ENCODE results near the gene LIPG.

Gene LIPG

GRCh38 chr18:49546719-49547273 is 15.1 kb upstream of the LIPG start:
- no peak for DNase-seq

- no peak for DNase-seq
Measured at GRCh38 chr18:49547701-49548100, 14.2 kb upstream of the LIPG start.

- no peak for DNase-seq
Measured at GRCh38 chr18:49548229-49548636, 13.6 kb upstream of the LIPG start.

GRCh38 chr18:49550621-49551339 is 11.1 kb upstream of the LIPG start:
- no peak for DNase-seq

GRCh38 chr18:49553003-49553402 is 8.9 kb upstream of the LIPG start:
- DNase-seq = no peak

GRCh38 chr18:49555641-49556040 is 6.2 kb upstream of the LIPG start:
- DNase-seq = no peak

- DNase-seq = no peak
Measured at GRCh38 chr18:49558356-49558755, 3.5 kb upstream of the LIPG start.

GRCh38 chr18:49559326-49559931 is 2.4 kb upstream of the LIPG start:
- peak; percentile 46 for DNase-seq

- DNase-seq = no peak
Measured at GRCh38 chr18:49560277-49560623, 1.6 kb upstream of the LIPG start.

- DNase-seq = no peak
Measured at GRCh38 chr18:49560624-49561288, 1.1 kb upstream of the LIPG start.

- no peak for DNase-seq
Measured at GRCh38 chr18:49562481-49563129, 748 bp downstream of the LIPG start.

- no peak for DNase-seq
Measured at GRCh38 chr18:49563130-49563540, 1.3 kb downstream of the LIPG start.

- no peak for DNase-seq
Measured at GRCh38 chr18:49563701-49564517, 2.1 kb downstream of the LIPG start.

GRCh38 chr18:49564518-49564834 is 2.6 kb downstream of the LIPG start:
- DNase-seq = no peak

- DNase-seq = no peak
Measured at GRCh38 chr18:49565101-49565500, 3.2 kb downstream of the LIPG start.

- DNase-seq = no peak
Measured at GRCh38 chr18:49565612-49566011, 3.8 kb downstream of the LIPG start.

- DNase-seq = no peak
Measured at GRCh38 chr18:49566217-49566770, 4.4 kb downstream of the LIPG start.

- no peak for DNase-seq
Measured at GRCh38 chr18:49566985-49567384, 5.1 kb downstream of the LIPG start.

- DNase-seq = no peak
Measured at GRCh38 chr18:49569724-49570123, 7.9 kb downstream of the LIPG start.

- no peak for DNase-seq
Measured at GRCh38 chr18:49570836-49571235, 9.0 kb downstream of the LIPG start.

GRCh38 chr18:49572611-49573345 is 10.9 kb downstream of the LIPG start:
- no peak for DNase-seq

GRCh38 chr18:49573835-49574234 is 12.0 kb downstream of the LIPG start:
- DNase-seq = no peak

Measured in 8988T (cell line).